GM18873 (cell line): ENCODE data around the gene ZNF208.
"Not testable (repeated sequence)": the region's sequence is repeated elsewhere in the genome, so short reads cannot be mapped to it uniquely, and the experiment has no call there.

Experiments used
- ATAC-seq: cut with Tn5 transposase; IDR thresholded peaks from one replicate; pipeline ENCODE4 v1.9.1; 2021; ENCODE audit warnings: mild to moderate bottlenecking, moderate library complexity, moderate number of reproducible peaks; ENCODE audit not compliant: unreplicated experiment, low FRiP score

ZNF208 gene

GRCh38 chr19:21885516-21885915, 125.2 kb downstream of the ZNF208 start:
- ATAC-seq: not testable (repeated sequence)

- not testable (repeated sequence) for ATAC-seq
Observed at GRCh38 chr19:21884786-21885185, 126.0 kb downstream of the ZNF208 start.

GRCh38 chr19:21883516-21883915, 127.2 kb downstream of the ZNF208 start:
- ATAC-seq: no peak
